Nephron (organoid): ENCODE data around the gene CAPSL.
A peak's percentile ranks its signal among the peaks of the same experiment; 100 is the strongest.
"Not testable (repeated sequence)": the region's sequence is repeated elsewhere in the genome, so short reads cannot be mapped to it uniquely, and the experiment has no call there.

Experiments
- H3K27ac Mint-ChIP-seq, 3 experiments: 2 replicates each; pipeline ENCODE4 v1.8.0; 2020; ENCODE audit warnings: mixed read lengths in 3 of 3, mild to moderate bottlenecking in 2 of 3, moderate library complexity in 1 of 3
- H3K27me3 Mint-ChIP-seq: 2 replicates; pipeline ENCODE4 v1.8.0; 2021; ENCODE audit warnings: low read depth, mild to moderate bottlenecking, moderate library complexity, mixed read lengths
- H3K36me3 Mint-ChIP-seq: 2 replicates; pipeline ENCODE4 v1.8.0; 2020; ENCODE audit warnings: low read depth, mixed read lengths
- H3K4me1 Mint-ChIP-seq: 2 replicates; pipeline ENCODE4 v1.8.0; 2020; ENCODE audit warnings: mixed read lengths
- H3K4me3 Mint-ChIP-seq, 3 experiments: 2 replicates each; pipeline ENCODE4 v1.8.0; 2020; ENCODE audit warnings: mild to moderate bottlenecking in 3 of 3, mixed read lengths in 3 of 3, moderate library complexity in 2 of 3
- H3K9me3 Mint-ChIP-seq: 2 replicates; pipeline ENCODE4 v1.8.0; 2020; ENCODE audit warnings: mixed read lengths
- CTCF ChIP-seq, 3 experiments: fragments of 200-600 bp; sonication (generic); IDR thresholded peaks; one replicate each; pipeline ENCODE4 v1.5.0; 2021; ENCODE audit warnings: antibody characterized with exemption in 3 of 3; ENCODE audit not compliant: unreplicated experiment in 3 of 3

The CAPSL gene

GRCh38 chr5:35856765-35857351 lies 81.6 kb downstream of the CAPSL start, which contains the start of gene IL7R:
Gene IL7R, plus strand, starts transcription at chr5:35856891. Its CDS starts 87 bp downstream, at chr5:35856978.
- no peak for TF ChIP-seq CTCF (IDR thresholded peaks at IDR 0.05; ENCODE audit: unreplicated experiment in 3 of 3)
- H3K4me3 Mint-ChIP-seq, result no peak within 1 kb of the TSS
- H3K27me3 Mint-ChIP-seq, result no peaks in the 10 kb centered on the region
- peaks cover 40% of the 10 kb centered on the region for H3K4me1 Mint-ChIP-seq
- H3K27ac Mint-ChIP-seq, result peak within 1 kb of the TSS; percentile 40 to 61 (median 60)
- no peaks in the 10 kb centered on the region for H3K36me3 Mint-ChIP-seq
- no peaks in the 10 kb centered on the region for H3K9me3 Mint-ChIP-seq

GRCh38 chr5:35856186-35856764 lies 82.1 kb downstream of the CAPSL start:
- H3K9me3 Mint-ChIP-seq, H3K4me3 Mint-ChIP-seq, H3K27me3 Mint-ChIP-seq, H3K36me3 Mint-ChIP-seq: not testable (repeated sequence)
- peaks cover 40% of the 10 kb centered on the region for H3K4me1 Mint-ChIP-seq
- H3K27ac Mint-ChIP-seq, result peak overlapping the region in 2 of 3 experiments; percentile 40 to 60

- peaks cover 40% of the 10 kb centered on the region for H3K4me1 Mint-ChIP-seq
- no peak overlapping the region for H3K4me3 Mint-ChIP-seq
- H3K9me3 Mint-ChIP-seq, result no peaks in the 10 kb centered on the region
- TF ChIP-seq CTCF (IDR thresholded peaks at IDR 0.05; ENCODE audit: unreplicated experiment in 3 of 3), result no peak
- H3K27ac Mint-ChIP-seq, result peak overlapping the region in 2 of 3 experiments; percentile 13 to 60
- no peaks in the 10 kb centered on the region for H3K27me3 Mint-ChIP-seq
- H3K36me3 Mint-ChIP-seq, result no peaks in the 10 kb centered on the region
Measured at GRCh38 chr5:35855187-35855586, 83.2 kb downstream of the CAPSL start.
